GM12878 (cell line): ENCODE measurements around the gene NFKBIZ. TPM values are rescaled to one million over a fixed set of nuclear protein-coding genes. Genes with fewer than 3 reads are reported as not detected.

Source experiments
- ETV6 ChIP-seq, 2 experiments: fragments of 450-650 bp in 1 of 2; IDR thresholded peaks in 1 of 2; conservative IDR thresholded peaks in 1 of 2; 2 replicates each; pipeline ENCODE4 v1.6.1; 2014; ENCODE audit warnings: antibody characterized with exemption in 1 of 2, borderline replicate concordance in 1 of 2, low read depth in 1 of 2, mild to moderate bottlenecking in 1 of 2, moderate library complexity in 1 of 2
- FOXK2 ChIP-seq: fragments of 450-650 bp; IDR thresholded peaks from 2 replicates; pipeline ENCODE4 v1.6.1; 2017; ENCODE audit warnings: mild to moderate bottlenecking, moderate library complexity
- GATAD2B ChIP-seq: fragments of 450-650 bp; conservative IDR thresholded peaks from 2 replicates; pipeline ENCODE4 v1.6.1; 2017; ENCODE audit warnings: low read depth, mild to moderate bottlenecking, moderate library complexity
- IKZF2 ChIP-seq, 2 experiments: fragments of 450-650 bp; IDR thresholded peaks; 2 replicates each; pipeline ENCODE4 v1.6.1; 2017; ENCODE audit warnings: mild to moderate bottlenecking in 2 of 2, moderate library complexity in 2 of 2
- MEF2B ChIP-seq: fragments of 450-650 bp; IDR thresholded peaks from 2 replicates; pipeline ENCODE4 v1.6.1; 2018; ENCODE audit warnings: mild to moderate bottlenecking, moderate library complexity; ENCODE audit not compliant: partially characterized antibody, poor library complexity, severe bottlenecking
- NFIC ChIP-seq: IDR thresholded peaks from 2 replicates; pipeline ENCODE4 v1.6.1; 2012; ENCODE audit warnings: low read depth, mild to moderate bottlenecking, inconsistent platforms, low read length, moderate library complexity
- NKRF ChIP-seq: fragments of 450-650 bp; conservative IDR thresholded peaks from 2 replicates; pipeline ENCODE4 v1.6.1; 2017; ENCODE audit warnings: mild to moderate bottlenecking, moderate library complexity
- NR2C2 ChIP-seq: IDR thresholded peaks from 2 replicates; pipeline ENCODE4 v1.6.1; 2011; ENCODE audit warnings: borderline replicate concordance, low read depth; ENCODE audit not compliant: control insufficient read depth, insufficient read length
- NR2F1 ChIP-seq: fragments of 450-650 bp; conservative IDR thresholded peaks from 2 replicates; pipeline ENCODE4 v1.6.1; 2017; ENCODE audit warnings: mild to moderate bottlenecking
- PBX3 ChIP-seq: IDR thresholded peaks from 2 replicates; pipeline ENCODE4 v1.6.1; 2011; ENCODE audit warnings: mild to moderate bottlenecking, low read depth, low read length, moderate library complexity; ENCODE audit not compliant: insufficient replicate concordance
- POLR2AphosphoS2 ChIP-seq: IDR thresholded peaks from 2 replicates; pipeline ENCODE4 v1.6.1; 2011; ENCODE audit warnings: low read depth, mild to moderate bottlenecking, low read length, improper control_type of control experiment, moderate library complexity
- RAD51 ChIP-seq: fragments of 450-650 bp; IDR thresholded peaks from 2 replicates; pipeline ENCODE4 v1.6.1; 2016; ENCODE audit warnings: moderate library complexity, mild to moderate bottlenecking, inconsistent platforms
- RFX5 ChIP-seq: IDR thresholded peaks from 2 replicates; pipeline ENCODE4 v1.6.1; 2011; ENCODE audit warnings: low read depth, low read length, improper control_type of control experiment
- TCF7 ChIP-seq: IDR thresholded peaks from 2 replicates; pipeline ENCODE4 v1.6.1; 2014; ENCODE audit warnings: antibody characterized with exemption, borderline replicate concordance
- WRNIP1 ChIP-seq: IDR thresholded peaks from 2 replicates; pipeline ENCODE4 v1.6.1; 2011; ENCODE audit warnings: low read depth, low read length, improper control_type of control experiment, borderline replicate concordance
- ZNF207 ChIP-seq: fragments of 450-650 bp; IDR thresholded peaks from 2 replicates; pipeline ENCODE4 v1.6.1; 2014; ENCODE audit warnings: antibody characterized with exemption, mild to moderate bottlenecking, borderline replicate concordance
- ZNF24 ChIP-seq: fragments of 450-650 bp; IDR thresholded peaks from 2 replicates; pipeline ENCODE4 v1.6.1; 2017; ENCODE audit warnings: antibody characterized with exemption, mild to moderate bottlenecking
- polyA plus RNA-seq, 11 experiments: library from polyadenylated mRNA; depleted of rRNA in 4 of 11; unstranded in 6 of 11; stranded (reverse) in 5 of 11; fragments of >200 nt; fragmentation: Nextera tagmentation in 4 of 11; fragmentation: Illumina TruSeq in 1 of 11; extraction: Ambion mirVana in 4 of 11; extraction: Trizol in 1 of 11; gene quantifications; 1 replicate in 1 of 11; 2 replicates in 10 of 11; pipeline versions ENCODE4 v1.2.1 to v1.2.3, GENCODE V29; 2011 to 2016; ENCODE audit warnings: inconsistent platforms in 2 of 11, missing spikeins in 2 of 11, low read depth in 1 of 11
- total RNA-seq, 4 experiments: library from RNA; depleted of rRNA in 3 of 4; stranded (reverse); fragments of >200 nt in 3 of 4; fragmentation: Illumina TruSeq in 1 of 4; extraction: Trizol in 1 of 4; gene quantifications; 2 replicates each; pipeline versions ENCODE4 v1.2.1 to v1.2.3, GENCODE V29; 2013 to 2021
- TF ChIP-seq, protein P1 (sequence below): fragments of 450-650 bp; formaldehyde crosslinking; IDR thresholded peaks from 2 replicates; pipeline ENCODE4 v1.4.0; 2022; ENCODE audit warnings: mild to moderate bottlenecking, moderate library complexity
- TF ChIP-seq, protein P2 (sequence below): fragments of 450-650 bp; IDR thresholded peaks from 2 replicates; pipeline ENCODE4 v1.6.1; 2017; ENCODE audit warnings: mild to moderate bottlenecking
- TF ChIP-seq, protein P3 (sequence below): fragments of 450-650 bp; IDR thresholded peaks from 2 replicates; pipeline ENCODE4 v1.6.1; 2017; ENCODE audit warnings: mild to moderate bottlenecking, low read depth, inconsistent platforms; ENCODE audit not compliant: poor library complexity, severe bottlenecking

NFKBIZ gene
- total and polyA plus RNA-seq, 10 of the 15 experiments (the other 5 are each of a cell fraction or from before 2014, with no cell fraction given), result 6.3 to 53.8 (median 17.3) TPM

- TF ChIP-seq, protein P1, sequence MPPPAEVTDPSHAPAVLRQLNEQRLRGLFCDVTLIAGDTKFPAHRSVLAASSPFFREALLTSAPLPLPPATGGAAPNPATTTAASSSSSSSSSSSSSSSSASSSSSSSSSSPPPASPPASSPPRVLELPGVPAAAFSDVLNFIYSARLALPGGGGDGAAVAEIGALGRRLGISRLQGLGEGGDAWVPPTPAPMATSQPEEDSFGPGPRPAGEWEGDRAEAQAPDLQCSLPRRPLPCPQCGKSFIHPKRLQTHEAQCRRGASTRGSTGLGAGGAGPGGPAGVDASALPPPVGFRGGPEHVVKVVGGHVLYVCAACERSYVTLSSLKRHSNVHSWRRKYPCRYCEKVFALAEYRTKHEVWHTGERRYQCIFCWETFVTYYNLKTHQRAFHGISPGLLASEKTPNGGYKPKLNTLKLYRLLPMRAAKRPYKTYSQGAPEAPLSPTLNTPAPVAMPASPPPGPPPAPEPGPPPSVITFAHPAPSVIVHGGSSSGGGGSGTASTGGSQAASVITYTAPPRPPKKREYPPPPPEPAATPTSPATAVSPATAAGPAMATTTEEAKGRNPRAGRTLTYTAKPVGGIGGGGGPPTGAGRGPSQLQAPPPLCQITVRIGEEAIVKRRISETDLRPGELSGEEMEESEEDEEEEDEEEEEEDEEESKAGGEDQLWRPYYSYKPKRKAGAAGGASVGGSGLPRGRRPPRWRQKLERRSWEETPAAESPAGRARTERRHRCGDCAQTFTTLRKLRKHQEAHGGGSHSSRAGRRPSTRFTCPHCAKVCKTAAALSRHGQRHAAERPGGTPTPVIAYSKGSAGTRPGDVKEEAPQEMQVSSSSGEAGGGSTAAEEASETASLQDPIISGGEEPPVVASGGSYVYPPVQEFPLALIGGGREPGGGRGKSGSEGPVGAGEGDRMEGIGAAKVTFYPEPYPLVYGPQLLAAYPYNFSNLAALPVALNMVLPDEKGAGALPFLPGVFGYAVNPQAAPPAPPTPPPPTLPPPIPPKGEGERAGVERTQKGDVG (CRISPR knock-in tag), result no peak
- TF ChIP-seq, protein P2, sequence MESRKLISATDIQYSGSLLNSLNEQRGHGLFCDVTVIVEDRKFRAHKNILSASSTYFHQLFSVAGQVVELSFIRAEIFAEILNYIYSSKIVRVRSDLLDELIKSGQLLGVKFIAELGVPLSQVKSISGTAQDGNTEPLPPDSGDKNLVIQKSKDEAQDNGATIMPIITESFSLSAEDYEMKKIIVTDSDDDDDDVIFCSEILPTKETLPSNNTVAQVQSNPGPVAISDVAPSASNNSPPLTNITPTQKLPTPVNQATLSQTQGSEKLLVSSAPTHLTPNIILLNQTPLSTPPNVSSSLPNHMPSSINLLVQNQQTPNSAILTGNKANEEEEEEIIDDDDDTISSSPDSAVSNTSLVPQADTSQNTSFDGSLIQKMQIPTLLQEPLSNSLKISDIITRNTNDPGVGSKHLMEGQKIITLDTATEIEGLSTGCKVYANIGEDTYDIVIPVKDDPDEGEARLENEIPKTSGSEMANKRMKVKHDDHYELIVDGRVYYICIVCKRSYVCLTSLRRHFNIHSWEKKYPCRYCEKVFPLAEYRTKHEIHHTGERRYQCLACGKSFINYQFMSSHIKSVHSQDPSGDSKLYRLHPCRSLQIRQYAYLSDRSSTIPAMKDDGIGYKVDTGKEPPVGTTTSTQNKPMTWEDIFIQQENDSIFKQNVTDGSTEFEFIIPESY, result no peak
- TF ChIP-seq NFIC (peak; percentile 95), WRNIP1 (no peak), ZNF207 (no peak), RFX5 (no peak), FOXK2 (no peak), ZNF24 (peak; percentile 66; the same call in 1 of the 2 replicates), NR2F1 (peak; percentile 89), PBX3 (peak; percentile 42), GATAD2B (peak; percentile 46), ETV6 (conservative IDR thresholded peaks at IDR 0.05 in 1 of 2, IDR thresholded peaks at IDR 0.05 in 1 of 2; ENCODE audit: borderline replicate concordance in 1 of 2, low read depth in 1 of 2) (peak in 1 of 2 experiments; percentile 93; a peak in 2 of 4 replicates), MEF2B (peak; percentile 68), RAD51 (no peak), POLR2AphosphoS2 (no peak), NKRF (no peak), TCF7 (peak; percentile 65; the same call in 1 of the 2 replicates), IKZF2 (IDR thresholded peaks at IDR 0.05) (peak; percentile 89 to 91), NR2C2 (no peak)
- TF ChIP-seq, protein P3, sequence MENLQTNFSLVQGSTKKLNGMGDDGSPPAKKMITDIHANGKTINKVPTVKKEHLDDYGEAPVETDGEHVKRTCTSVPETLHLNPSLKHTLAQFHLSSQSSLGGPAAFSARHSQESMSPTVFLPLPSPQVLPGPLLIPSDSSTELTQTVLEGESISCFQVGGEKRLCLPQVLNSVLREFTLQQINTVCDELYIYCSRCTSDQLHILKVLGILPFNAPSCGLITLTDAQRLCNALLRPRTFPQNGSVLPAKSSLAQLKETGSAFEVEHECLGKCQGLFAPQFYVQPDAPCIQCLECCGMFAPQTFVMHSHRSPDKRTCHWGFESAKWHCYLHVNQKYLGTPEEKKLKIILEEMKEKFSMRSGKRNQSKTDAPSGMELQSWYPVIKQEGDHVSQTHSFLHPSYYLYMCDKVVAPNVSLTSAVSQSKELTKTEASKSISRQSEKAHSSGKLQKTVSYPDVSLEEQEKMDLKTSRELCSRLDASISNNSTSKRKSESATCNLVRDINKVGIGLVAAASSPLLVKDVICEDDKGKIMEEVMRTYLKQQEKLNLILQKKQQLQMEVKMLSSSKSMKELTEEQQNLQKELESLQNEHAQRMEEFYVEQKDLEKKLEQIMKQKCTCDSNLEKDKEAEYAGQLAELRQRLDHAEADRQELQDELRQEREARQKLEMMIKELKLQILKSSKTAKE, result peak; percentile 83
These were observed 49.4 kb downstream of the NFKBIZ start (continued) for GRCh38 chr3:101898752-101899169.
